ENCODE results near the gene BRPF1.

DNA sequence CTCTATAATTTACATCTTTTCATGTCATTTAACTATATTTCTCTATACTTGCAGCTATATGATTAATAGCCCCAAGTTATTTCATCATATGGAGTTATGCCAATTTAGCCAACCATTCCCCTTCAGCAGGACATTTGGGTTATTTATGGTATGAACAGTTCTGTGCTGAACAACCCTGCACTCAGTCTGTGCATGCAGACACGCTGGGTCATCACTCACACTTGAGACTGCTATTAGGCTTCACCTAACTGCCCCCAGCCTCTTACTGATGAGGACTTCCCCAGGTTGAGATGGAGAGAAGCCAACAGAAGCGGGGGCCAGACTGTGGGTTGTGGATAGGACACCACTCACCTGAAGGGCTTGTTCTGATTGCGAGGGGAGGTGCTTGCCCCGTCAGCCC lies 53.4 kb downstream of the BRPF1 start:
- TF ChIP-seq, protein P1, sequence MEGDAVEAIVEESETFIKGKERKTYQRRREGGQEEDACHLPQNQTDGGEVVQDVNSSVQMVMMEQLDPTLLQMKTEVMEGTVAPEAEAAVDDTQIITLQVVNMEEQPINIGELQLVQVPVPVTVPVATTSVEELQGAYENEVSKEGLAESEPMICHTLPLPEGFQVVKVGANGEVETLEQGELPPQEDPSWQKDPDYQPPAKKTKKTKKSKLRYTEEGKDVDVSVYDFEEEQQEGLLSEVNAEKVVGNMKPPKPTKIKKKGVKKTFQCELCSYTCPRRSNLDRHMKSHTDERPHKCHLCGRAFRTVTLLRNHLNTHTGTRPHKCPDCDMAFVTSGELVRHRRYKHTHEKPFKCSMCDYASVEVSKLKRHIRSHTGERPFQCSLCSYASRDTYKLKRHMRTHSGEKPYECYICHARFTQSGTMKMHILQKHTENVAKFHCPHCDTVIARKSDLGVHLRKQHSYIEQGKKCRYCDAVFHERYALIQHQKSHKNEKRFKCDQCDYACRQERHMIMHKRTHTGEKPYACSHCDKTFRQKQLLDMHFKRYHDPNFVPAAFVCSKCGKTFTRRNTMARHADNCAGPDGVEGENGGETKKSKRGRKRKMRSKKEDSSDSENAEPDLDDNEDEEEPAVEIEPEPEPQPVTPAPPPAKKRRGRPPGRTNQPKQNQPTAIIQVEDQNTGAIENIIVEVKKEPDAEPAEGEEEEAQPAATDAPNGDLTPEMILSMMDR (IDR thresholded peaks at IDR 0.05 in 2 of 3, conservative IDR thresholded peaks at IDR 0.05 in 1 of 3; ENCODE audit: borderline replicate concordance in 1 of 3, insufficient read depth in 1 of 3, low read depth in 2 of 3, low read length in 2 of 3) = no peak
- TF ChIP-seq REST (IDR thresholded peaks at IDR 0.05; ENCODE audit: low read depth) (no peak), EZH2 (IDR thresholded peaks at IDR 0.05) (no peak)
